Hematopoietic multipotent progenitor cell treated with erythropoietin and hydrocortisone succinate and interleukin-3 and kit ligand, for 6 days (in vitro differentiated cells): ENCODE data around the gene SCML2.
"Not testable (repeated sequence)": the region's sequence is repeated elsewhere in the genome, so short reads cannot be mapped to it uniquely, and the experiment has no call there.

Experiments
- DNase-seq: peaks from one replicate; pipeline ENCODE4 v3.0.0-alpha.2; 2015

Gene SCML2

GRCh38 chrX:18354369-18355223, at the start of gene SCML2:
SCML2 (minus strand) TSS chrX:18354688; CDS start chrX:18334071, 20,617 bp downstream.
- peak; percentile 52 for DNase-seq

GRCh38 chrX:18401848-18402213, 47.3 kb upstream of the SCML2 start:
- DNase-seq: no peak

- no peak for DNase-seq
Measured at GRCh38 chrX:18394477-18394876, 40.0 kb upstream of the SCML2 start.

- DNase-seq: peak; percentile 78
Measured at GRCh38 chrX:18390941-18391538, 36.6 kb upstream of the SCML2 start.

GRCh38 chrX:18389966-18390365, 35.5 kb upstream of the SCML2 start:
- no peak for DNase-seq

- DNase-seq: peak; percentile 71
Measured at GRCh38 chrX:18377796-18378195, 23.3 kb upstream of the SCML2 start.

- not testable (repeated sequence) for DNase-seq
Measured at GRCh38 chrX:18375131-18375805, 20.8 kb upstream of the SCML2 start.

GRCh38 chrX:18369096-18369495, 14.6 kb upstream of the SCML2 start:
- DNase-seq: peak; percentile 44

- no peak for DNase-seq
Measured at GRCh38 chrX:18368402-18368801, 13.9 kb upstream of the SCML2 start.

GRCh38 chrX:18360867-18361266, 6.4 kb upstream of the SCML2 start:
- no peak for DNase-seq

- no peak for DNase-seq
Measured at GRCh38 chrX:18353931-18354368, 538 bp downstream of the SCML2 start.

- DNase-seq: peak; percentile 18
Measured at GRCh38 chrX:18351784-18352183, 2.7 kb downstream of the SCML2 start.

GRCh38 chrX:18348047-18348446, 6.4 kb downstream of the SCML2 start:
- DNase-seq: no peak

- no peak for DNase-seq
Measured at GRCh38 chrX:18309401-18309800, 45.1 kb downstream of the SCML2 start.

- no peak for DNase-seq
Measured at GRCh38 chrX:18297251-18297650, 57.2 kb downstream of the SCML2 start.

GRCh38 chrX:18294893-18295292, 59.6 kb downstream of the SCML2 start:
- DNase-seq: no peak

GRCh38 chrX:18291006-18291545, 63.4 kb downstream of the SCML2 start:
- no peak for DNase-seq

GRCh38 chrX:18290200-18290599, 64.3 kb downstream of the SCML2 start:
- DNase-seq: no peak

- DNase-seq: no peak
Measured at GRCh38 chrX:18288716-18289115, 65.8 kb downstream of the SCML2 start.

- no peak for DNase-seq
Measured at GRCh38 chrX:18286322-18286831, 68.1 kb downstream of the SCML2 start.

GRCh38 chrX:18278449-18278848, 76.0 kb downstream of the SCML2 start:
- no peak for DNase-seq

- peak; percentile 21 for DNase-seq
Measured at GRCh38 chrX:18272222-18272621, 82.3 kb downstream of the SCML2 start.

GRCh38 chrX:18271725-18272124, 82.8 kb downstream of the SCML2 start:
- DNase-seq: no peak
